HAP-1 (cell line): Measurements from ENCODE around the gene CNTN5.

ENCODE experiments used
- DNase-seq, 2 experiments: peaks; one replicate each; pipeline ENCODE4 v3.0.0-alpha.2; 2016 to 2020; ENCODE audit warnings: low spot score in 2 of 2
- H3K27me3 ChIP-seq: fragments of 250-450 bp; sonication (Bioruptor Pico); 2 replicates; pipeline ENCODE4 v1.5.1; 2020; ENCODE audit warnings: low read depth, mild to moderate bottlenecking, moderate library complexity
- H3K36me3 ChIP-seq: fragments of 250-450 bp; sonication (Bioruptor Pico); replicated peaks from 2 replicates; pipeline ENCODE4 v1.5.1; 2020; ENCODE audit warnings: mild to moderate bottlenecking
- H3K4me1 ChIP-seq: fragments of 250-450 bp; sonication (Bioruptor Pico); 2 replicates; pipeline ENCODE4 v1.5.1; 2020; ENCODE audit warnings: mild to moderate bottlenecking
- H3K4me3 ChIP-seq: fragments of 250-450 bp; sonication (Bioruptor Pico); 2 replicates; pipeline ENCODE4 v1.5.1; 2020; ENCODE audit warnings: mild to moderate bottlenecking, moderate library complexity
- H3K9me3 ChIP-seq: fragments of 250-450 bp; sonication (Bioruptor Pico); 2 replicates; pipeline ENCODE4 v1.5.1; 2020; ENCODE audit warnings: mild to moderate bottlenecking, moderate library complexity
- in situ Hi-C: fragments of 300-500 bp; cut with MboI; formaldehyde crosslinking; loops from 3 replicates; pipeline ENCODE4 v1.14.3; 2020; ENCODE audit warnings: low sequenced_read_pairs, inconsistent platforms, mixed read lengths

The CNTN5 gene

DNA sequence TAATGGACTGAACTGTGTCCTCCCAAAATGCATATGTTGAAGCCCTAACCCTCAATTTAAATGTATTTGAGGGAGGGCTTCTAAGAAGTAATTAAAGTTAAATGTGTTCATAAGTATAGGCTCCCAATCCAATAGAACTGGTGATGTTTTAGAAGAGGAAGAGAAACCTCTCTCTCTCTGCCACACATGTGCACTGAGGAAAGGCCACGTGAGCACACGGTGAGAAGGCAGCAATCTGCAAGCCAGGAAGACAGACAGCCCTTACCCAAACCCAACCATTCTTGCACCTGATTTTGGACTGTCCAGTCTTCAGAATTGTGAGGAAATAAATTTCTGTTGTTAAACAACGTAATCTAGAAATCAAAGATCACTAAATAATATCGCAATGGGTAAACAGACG lies 1164.8 kb downstream of the CNTN5 start:
- Histone ChIP-seq H3K27me3 (no peaks in the 10 kb centered on the region), H3K4me1 (no peaks in the 10 kb centered on the region), H3K4me3 (no peak overlapping the region), H3K36me3 (no peaks in the 10 kb centered on the region), H3K9me3 (no peaks in the 10 kb centered on the region)
- no peak for DNase-seq
- in situ Hi-C loops: no loop called here

DNA sequence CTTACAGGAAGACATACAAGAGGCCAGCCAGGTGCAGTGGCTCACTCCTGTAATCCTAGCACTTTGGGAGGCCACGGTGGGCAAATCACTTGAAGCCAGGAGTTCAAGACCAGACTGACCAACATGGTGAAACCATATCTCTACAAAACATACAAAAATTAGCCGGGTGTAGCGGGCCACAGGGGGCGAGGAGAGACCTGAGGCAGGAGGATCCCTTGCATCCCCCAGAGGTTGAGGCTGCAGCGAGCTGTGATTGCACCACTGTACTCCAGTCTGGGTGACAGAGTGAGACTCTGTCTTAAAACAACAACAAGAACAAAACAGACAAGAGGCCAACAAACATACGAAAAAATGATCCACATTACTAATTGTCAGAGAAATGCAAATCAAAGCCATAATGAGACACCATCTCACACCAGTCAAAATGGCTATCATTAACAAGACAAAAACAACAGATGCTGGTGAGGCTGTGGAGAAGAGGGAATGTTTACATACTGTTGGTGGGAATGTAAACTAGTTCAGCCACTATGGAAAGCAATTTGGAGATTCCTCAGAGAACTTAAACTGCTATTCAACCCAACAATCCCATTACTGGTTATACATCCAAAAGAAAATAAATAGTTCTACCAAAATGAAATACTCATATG lies 1167.5 kb downstream of the CNTN5 start:
- H3K9me3 ChIP-seq: no peaks in the 10 kb centered on the region
- no peaks in the 10 kb centered on the region for H3K36me3 ChIP-seq
- no peak overlapping the region for H3K4me3 ChIP-seq
- no peak for DNase-seq
- no peaks in the 10 kb centered on the region for H3K27me3 ChIP-seq
- in situ Hi-C loops: no loop called here
- H3K4me1 ChIP-seq: no peaks in the 10 kb centered on the region

DNA sequence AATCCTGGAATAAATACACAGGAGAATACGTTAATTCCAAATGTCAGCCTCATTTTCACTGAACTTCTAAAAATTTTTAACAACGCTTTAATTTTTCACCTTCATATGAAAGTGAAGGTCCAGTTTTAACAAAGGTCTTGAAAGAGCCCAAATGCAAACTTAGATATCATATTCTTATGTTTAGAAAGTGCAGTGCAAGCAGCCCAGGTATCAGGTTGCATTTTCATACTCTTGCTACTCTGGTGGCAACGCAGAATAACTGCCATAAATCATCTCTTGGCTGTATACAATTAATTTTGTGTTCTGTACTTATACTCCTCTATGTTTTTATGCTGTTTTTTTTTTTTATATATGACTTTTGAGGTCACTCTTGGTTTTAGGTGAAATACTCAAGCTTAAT lies 1169.6 kb downstream of the CNTN5 start:
- H3K4me1 ChIP-seq: no peaks in the 10 kb centered on the region
- DNase-seq: no peak
- H3K4me3 ChIP-seq: no peak overlapping the region
- H3K9me3 ChIP-seq: no peaks in the 10 kb centered on the region
- H3K27me3 ChIP-seq: no peaks in the 10 kb centered on the region
- in situ Hi-C loops: no loop called here
- H3K36me3 ChIP-seq: no peaks in the 10 kb centered on the region

DNA sequence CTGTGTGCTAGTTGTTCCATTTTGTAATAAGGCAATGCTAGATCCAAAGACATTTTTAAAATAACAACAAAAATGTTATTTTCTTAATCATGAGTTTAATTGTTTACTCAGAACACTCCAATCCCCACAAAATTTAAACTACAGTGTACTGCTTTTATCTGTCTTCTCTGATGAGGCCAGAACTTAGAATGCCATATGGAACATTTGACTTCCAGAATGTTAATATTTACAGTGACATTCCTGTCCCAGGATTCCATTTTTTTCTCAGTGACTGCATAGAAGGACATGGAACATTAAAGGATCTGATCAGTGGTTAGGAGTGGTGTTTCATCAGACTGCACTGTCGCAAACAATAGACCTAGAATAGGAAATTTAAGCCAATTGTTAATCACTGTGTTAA lies 1171.4 kb downstream of the CNTN5 start:
- no peaks in the 10 kb centered on the region for H3K27me3 ChIP-seq
- H3K36me3 ChIP-seq: no peaks in the 10 kb centered on the region
- in situ Hi-C loops: no loop called here
- DNase-seq: no peak
- H3K9me3 ChIP-seq: no peaks in the 10 kb centered on the region
- no peak overlapping the region for H3K4me3 ChIP-seq
- no peaks in the 10 kb centered on the region for H3K4me1 ChIP-seq

DNA sequence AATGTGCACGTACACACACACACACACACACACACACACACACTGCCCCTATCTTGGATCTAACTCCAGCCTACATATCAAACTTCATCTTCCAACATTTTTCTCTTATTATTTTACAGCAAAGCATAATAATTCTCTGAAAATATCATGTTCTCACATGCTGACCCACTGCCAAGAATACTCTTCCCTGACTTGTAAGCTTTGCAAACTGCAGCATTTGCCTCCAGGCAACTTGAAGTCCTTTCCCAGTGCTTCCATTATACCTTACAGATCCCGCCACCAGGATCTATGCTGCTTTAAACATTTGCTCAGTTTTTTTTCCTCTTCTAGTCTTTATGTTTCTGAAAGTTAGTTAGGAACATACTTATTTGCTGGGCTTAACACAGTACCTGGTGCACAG lies 1183.0 kb downstream of the CNTN5 start:
- no peak for DNase-seq
- in situ Hi-C loops: no loop called here
- no peaks in the 10 kb centered on the region for H3K9me3 ChIP-seq
- H3K27me3 ChIP-seq: no peaks in the 10 kb centered on the region
- H3K4me1 ChIP-seq: no peaks in the 10 kb centered on the region
- no peak overlapping the region for H3K4me3 ChIP-seq
- H3K36me3 ChIP-seq: no peaks in the 10 kb centered on the region

DNA sequence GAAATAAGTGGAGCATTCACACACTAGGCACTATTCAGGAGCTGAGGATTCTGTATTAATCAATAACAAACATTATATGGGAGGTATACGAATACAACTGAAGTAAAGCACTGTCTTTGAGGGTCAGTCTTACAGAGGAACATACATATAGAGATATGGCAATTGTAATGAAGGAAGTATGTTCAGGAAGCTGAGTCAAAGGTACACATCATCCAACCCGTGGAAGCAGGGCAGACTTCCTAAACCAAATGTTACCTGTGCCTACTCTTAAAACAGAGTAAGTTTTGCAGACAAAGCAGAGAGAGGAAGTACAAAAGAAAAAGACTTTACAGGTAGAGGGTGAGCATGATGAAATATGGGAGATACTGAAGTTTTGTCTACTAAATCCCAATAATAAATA lies 1185.2 kb downstream of the CNTN5 start:
- no peak for DNase-seq
- in situ Hi-C loops: no loop called here
- H3K9me3 ChIP-seq: no peaks in the 10 kb centered on the region
- no peaks in the 10 kb centered on the region for H3K27me3 ChIP-seq
- no peaks in the 10 kb centered on the region for H3K36me3 ChIP-seq
- no peak overlapping the region for H3K4me3 ChIP-seq
- H3K4me1 ChIP-seq: no peaks in the 10 kb centered on the region

DNA sequence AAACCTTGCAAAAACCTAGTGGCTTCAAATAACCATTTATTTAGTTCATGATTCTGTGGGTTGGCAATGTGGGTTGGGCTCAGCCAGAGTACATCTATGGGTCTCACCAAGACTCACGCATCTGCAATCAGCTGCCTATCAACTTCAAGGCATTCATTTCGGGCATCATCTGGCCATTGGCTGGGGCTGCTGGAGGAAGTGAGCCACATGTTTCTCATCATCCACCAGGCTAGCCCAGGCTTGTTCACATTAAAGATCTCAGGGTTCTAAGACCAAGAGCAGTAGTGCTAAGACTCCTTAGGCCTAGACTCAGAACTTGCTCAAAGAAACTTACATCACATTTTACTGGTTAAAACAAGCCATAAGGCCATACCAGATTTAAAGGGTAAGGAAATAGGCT lies 1187.5 kb downstream of the CNTN5 start:
- Histone ChIP-seq H3K36me3 (no peaks in the 10 kb centered on the region), H3K9me3 (no peaks in the 10 kb centered on the region), H3K4me1 (no peaks in the 10 kb centered on the region), H3K27me3 (no peaks in the 10 kb centered on the region), H3K4me3 (no peak overlapping the region)
- in situ Hi-C loops: no loop called here
- no peak for DNase-seq

DNA sequence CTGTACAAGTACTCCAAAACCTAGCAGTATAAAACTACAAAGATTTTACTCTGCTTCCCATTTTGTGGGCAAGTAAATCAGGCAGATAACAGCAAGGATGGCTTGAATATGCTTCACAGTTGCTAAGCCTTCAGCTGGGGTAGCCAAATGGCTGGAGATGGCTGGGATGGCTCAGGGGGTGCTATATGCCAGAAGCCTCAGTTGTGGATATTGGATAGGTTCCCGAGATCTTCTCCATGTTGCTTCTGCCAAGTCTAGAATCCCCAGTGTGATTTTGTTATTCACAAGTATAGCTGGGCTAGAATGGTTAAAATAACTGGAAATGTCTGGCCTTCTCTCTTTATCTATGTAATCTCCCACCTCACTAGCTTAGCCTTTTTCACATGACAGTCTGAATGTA lies 1194.0 kb downstream of the CNTN5 start:
- Histone ChIP-seq H3K4me1 (no peaks in the 10 kb centered on the region), H3K27me3 (no peaks in the 10 kb centered on the region), H3K9me3 (no peaks in the 10 kb centered on the region), H3K36me3 (no peaks in the 10 kb centered on the region), H3K4me3 (no peak overlapping the region)
- DNase-seq: no peak
- in situ Hi-C loops: no loop called here

DNA sequence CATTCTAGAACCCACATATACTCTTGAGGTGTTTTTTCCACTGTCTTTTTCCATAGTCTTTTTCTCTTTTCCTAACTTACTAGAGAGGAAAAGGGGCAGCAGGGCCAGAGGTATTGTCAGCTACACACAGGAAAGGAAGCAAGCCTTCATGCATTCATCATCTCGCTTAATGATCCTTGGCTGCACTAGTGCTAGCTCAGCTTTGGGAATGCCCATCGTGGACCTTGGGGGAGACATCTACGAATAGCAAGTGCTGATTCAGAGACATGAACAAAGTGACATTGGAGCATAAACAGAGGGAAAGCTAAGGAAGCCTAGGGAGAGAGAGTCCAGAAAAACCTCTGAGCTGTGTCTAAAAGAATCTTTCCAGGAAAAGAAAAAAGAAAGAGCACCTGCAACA lies 1200.1 kb downstream of the CNTN5 start:
- Histone ChIP-seq H3K27me3 (no peaks in the 10 kb centered on the region), H3K4me3 (no peak overlapping the region), H3K4me1 (no peaks in the 10 kb centered on the region), H3K36me3 (no peaks in the 10 kb centered on the region), H3K9me3 (no peaks in the 10 kb centered on the region)
- DNase-seq: no peak
- in situ Hi-C loops: no loop called here

DNA sequence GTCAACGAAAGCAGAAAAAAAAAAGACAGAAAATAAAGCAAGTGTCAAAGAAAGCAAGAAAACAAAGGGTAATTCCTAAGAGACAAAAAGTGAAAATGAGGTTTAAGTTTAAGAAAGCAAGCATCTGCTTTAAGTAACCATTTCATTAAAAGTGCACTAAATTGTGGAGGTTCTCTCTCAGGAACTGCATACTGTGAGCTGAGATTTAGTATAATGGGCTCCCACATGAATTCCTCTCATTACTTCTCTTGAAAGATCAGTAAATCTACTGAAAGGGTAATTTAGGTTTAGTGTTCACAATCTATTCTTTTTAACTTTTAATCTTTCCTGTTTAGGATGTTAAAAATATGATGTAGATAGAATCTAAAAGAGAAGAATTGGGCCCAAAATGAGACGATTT lies 1201.0 kb downstream of the CNTN5 start:
- Histone ChIP-seq H3K4me3 (no peak overlapping the region), H3K9me3 (no peaks in the 10 kb centered on the region), H3K36me3 (no peaks in the 10 kb centered on the region), H3K27me3 (no peaks in the 10 kb centered on the region), H3K4me1 (no peaks in the 10 kb centered on the region)
- in situ Hi-C loops: no loop called here
- no peak for DNase-seq

DNA sequence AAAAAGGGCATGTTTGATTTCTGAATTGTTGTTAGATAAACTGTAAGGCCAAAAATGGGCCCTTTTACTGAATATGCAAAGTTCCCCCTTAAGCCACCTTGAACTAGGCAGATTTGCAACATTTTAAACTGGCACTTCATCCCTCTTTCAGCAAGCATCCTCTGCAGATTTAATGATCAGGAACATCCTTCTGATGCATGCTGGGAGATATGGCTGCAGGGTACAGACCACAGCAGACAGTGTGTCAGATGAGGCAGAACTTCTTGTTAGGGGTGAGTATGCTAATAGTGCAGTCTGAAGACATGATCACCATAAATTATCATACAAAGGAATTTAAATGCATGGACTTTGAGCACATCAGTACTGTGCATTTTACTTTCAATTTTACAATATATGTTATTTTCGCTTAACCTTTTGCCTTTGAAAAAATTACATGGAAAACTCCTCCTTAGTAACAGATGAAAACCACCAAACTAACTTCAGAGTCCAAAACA lies 1203.8 kb downstream of the CNTN5 start:
- H3K36me3 ChIP-seq: no peaks in the 10 kb centered on the region
- H3K27me3 ChIP-seq: no peaks in the 10 kb centered on the region
- no peaks in the 10 kb centered on the region for H3K9me3 ChIP-seq
- no peak overlapping the region for H3K4me3 ChIP-seq
- in situ Hi-C loops: no loop called here
- H3K4me1 ChIP-seq: no peaks in the 10 kb centered on the region
- no peak for DNase-seq

DNA sequence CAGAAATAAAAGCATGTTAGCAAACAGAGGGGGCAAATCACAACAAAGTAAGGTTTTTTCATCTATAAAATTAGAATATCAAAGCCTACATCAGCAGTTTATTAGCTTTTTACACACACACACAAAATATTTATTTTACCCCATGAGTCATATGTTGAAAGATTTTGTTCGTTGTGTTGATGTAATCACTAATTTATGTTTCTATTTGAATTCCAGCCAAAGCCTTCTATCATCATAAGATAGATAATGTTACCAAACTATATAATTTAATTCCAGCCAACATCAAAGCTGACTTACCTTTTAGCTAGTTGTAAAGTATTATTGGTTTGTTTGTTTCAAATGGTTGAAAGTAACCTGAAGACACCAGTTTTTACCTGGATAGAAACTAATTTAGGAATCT lies 1208.3 kb downstream of the CNTN5 start:
- Histone ChIP-seq H3K27me3 (no peaks in the 10 kb centered on the region), H3K4me1 (no peaks in the 10 kb centered on the region), H3K9me3 (no peaks in the 10 kb centered on the region), H3K36me3 (no peaks in the 10 kb centered on the region), H3K4me3 (no peak overlapping the region)
- DNase-seq: no peak
- in situ Hi-C loops: no loop called here

DNA sequence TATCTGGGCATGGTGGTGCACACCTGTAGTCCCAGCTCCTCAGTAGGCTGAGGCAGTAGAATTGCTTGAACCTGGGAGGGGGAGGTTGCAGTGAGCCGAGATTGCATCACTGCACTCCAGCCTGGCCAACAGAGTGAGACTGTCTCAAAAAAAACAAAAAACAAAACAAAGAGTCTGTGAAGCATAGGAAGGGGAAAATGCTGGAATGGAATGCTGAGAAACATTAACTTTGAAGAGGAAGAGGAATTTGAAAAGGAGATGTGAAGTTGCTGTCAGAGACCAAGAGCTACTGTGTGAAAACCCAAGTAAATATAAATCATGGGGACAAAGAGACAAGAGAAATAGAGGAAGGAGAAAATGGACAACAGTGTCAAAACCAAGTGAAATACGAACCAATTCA lies 1211.3 kb downstream of the CNTN5 start:
- in situ Hi-C loops: no loop called here
- H3K27me3 ChIP-seq: no peaks in the 10 kb centered on the region
- no peak for DNase-seq
- H3K36me3 ChIP-seq: no peaks in the 10 kb centered on the region
- no peaks in the 10 kb centered on the region for H3K4me1 ChIP-seq
- no peak overlapping the region for H3K4me3 ChIP-seq
- H3K9me3 ChIP-seq: no peaks in the 10 kb centered on the region

DNA sequence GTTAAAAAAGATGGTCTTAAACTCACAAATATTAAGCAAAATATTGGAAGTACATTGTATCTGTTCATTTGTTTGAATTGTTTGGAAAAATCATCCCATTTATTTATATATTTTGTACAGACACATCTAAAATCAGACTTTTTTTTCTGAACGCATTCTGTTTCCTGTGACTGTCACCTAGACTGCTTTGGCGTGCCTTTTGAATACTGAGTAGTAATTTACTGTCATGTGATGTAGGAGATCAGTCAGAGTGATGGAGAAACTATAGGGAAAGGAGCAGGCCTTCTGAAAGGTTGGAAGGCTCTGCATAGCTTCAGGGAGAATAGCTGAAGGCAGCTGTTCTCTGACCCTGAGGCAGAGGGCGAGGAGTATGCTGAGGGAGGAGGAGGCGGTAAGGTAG lies 1214.3 kb downstream of the CNTN5 start:
- H3K4me3 ChIP-seq: no peak overlapping the region
- H3K4me1 ChIP-seq: no peaks in the 10 kb centered on the region
- no peaks in the 10 kb centered on the region for H3K27me3 ChIP-seq
- in situ Hi-C loops: no loop called here
- H3K9me3 ChIP-seq: no peaks in the 10 kb centered on the region
- no peaks in the 10 kb centered on the region for H3K36me3 ChIP-seq
- DNase-seq: no peak

DNA sequence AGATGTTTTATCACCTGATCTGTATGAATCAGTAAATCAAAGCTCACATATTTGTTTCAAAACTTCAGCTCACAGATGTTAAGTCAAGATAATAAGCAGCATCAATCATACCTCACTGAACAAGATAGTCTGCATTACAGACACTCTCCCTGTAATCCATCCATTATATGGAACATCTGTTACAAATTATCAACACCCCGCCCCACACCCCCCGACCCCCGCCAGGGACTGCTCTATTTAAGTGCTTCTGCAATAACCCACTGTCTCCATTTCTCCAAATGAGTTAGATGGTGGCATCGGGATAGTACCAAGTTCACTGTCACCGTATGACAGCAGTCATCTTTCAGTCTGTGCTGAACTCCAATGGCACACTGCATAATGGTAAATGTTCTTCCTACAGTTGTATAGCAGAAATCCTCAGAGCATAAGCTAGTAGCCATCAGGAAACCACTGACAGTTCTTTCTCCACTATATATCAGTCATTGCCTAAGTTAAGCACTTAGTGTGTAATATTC lies 1219.3 kb downstream of the CNTN5 start:
- H3K27me3 ChIP-seq: no peaks in the 10 kb centered on the region

More for the DNA sequence above, 1219.3 kb downstream of the CNTN5 start:
- no peaks in the 10 kb centered on the region for H3K9me3 ChIP-seq
- in situ Hi-C loops: no loop called here
- H3K4me3 ChIP-seq: no peak overlapping the region
- no peak for DNase-seq
- no peaks in the 10 kb centered on the region for H3K4me1 ChIP-seq
- H3K36me3 ChIP-seq: no peaks in the 10 kb centered on the region
